ENCODE measurements around the gene LHFPL2.
"Not testable (repeated sequence)": the region's sequence is repeated elsewhere in the genome, so short reads cannot be mapped to it uniquely, and the experiment has no call there.

Gene LHFPL2

GRCh38 chr5:78648359-78649210 lies at the start of gene LHFPL2:
Gene LHFPL2, minus strand, starts transcription at chr5:78648772. Its CDS starts 138,559 bp downstream, at chr5:78510213.
- H3K4me3 ChIP-seq (replicated peaks; ENCODE audit: low read depth, low read length) = peak within 1 kb of the TSS; percentile 96
- DNase-seq (ENCODE audit: low read depth) = peak; percentile 83
- TF ChIP-seq CTCF (IDR thresholded peaks at IDR 0.05; ENCODE audit: low read length, missing control alignments) = no peak

DNA sequence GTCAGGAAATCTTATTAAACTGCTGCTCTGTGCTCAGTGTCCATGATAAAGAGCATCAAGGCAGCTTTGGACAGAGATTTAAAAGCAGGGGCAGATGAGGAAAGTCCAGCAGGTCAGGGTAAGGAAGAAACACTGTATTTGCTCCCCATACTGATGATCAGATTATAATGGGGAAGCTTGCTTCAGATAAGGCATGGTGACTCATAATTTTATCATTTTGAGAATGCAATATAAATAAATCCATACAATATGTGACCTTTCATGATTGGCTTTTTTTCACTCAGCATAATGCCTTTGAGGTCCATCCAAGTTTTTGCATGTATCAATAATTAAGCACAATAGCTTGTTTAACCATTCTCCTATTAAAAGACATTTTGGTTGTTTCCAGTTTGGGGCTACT lies 48.1 kb upstream of the LHFPL2 start:
- TF ChIP-seq CTCF (IDR thresholded peaks at IDR 0.05; ENCODE audit: low read length, missing control alignments) = no peak
- no peak for DNase-seq (ENCODE audit: low read depth)

DNA sequence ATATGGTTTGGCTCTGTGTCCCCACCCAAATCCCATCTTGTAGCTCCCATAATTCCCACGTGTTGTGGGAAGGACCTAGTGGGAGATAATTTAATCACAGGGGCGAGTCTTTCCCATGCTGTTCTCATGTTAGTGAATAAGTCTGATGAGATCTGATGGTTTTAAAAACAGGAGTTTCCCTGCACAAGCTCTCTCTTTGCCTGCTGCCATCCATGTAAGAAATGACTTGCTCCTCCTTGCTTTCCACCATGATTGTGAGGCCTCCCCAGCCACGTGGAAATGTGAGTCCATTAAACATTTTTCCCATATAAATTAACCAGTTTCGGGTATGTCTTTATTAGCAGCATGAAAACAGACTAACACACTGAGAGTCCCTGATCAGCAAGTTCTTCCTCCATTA lies 47.5 kb upstream of the LHFPL2 start:
- DNase-seq (ENCODE audit: low read depth); H3K4me3 ChIP-seq (replicated peaks; ENCODE audit: low read depth, low read length): not testable (repeated sequence)

More for the DNA sequence above, 48.1 kb upstream of the LHFPL2 start:
- no peak overlapping the region for H3K4me3 ChIP-seq (replicated peaks; ENCODE audit: low read depth, low read length)

DNA sequence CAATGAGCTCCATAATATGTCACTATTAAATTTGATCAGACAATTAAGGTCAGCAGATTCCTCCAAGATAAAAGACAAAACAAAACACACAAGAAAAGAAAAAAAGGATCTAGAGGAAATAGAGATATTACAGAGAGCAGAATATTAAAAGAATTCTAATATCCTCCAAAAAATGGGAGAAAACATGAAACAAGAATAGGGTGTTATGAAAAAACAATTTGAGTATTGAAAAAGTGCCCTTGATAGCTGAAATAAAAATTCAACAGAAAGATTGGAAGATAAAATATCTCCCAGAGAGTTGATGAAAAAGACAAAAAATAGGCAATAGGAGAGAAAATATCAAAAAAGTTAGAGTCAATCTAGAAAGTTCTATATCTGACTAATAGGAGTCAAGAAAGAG lies 44.8 kb upstream of the LHFPL2 start:
- TF ChIP-seq CTCF (IDR thresholded peaks at IDR 0.05; ENCODE audit: low read length, missing control alignments) = no peak

DNA sequence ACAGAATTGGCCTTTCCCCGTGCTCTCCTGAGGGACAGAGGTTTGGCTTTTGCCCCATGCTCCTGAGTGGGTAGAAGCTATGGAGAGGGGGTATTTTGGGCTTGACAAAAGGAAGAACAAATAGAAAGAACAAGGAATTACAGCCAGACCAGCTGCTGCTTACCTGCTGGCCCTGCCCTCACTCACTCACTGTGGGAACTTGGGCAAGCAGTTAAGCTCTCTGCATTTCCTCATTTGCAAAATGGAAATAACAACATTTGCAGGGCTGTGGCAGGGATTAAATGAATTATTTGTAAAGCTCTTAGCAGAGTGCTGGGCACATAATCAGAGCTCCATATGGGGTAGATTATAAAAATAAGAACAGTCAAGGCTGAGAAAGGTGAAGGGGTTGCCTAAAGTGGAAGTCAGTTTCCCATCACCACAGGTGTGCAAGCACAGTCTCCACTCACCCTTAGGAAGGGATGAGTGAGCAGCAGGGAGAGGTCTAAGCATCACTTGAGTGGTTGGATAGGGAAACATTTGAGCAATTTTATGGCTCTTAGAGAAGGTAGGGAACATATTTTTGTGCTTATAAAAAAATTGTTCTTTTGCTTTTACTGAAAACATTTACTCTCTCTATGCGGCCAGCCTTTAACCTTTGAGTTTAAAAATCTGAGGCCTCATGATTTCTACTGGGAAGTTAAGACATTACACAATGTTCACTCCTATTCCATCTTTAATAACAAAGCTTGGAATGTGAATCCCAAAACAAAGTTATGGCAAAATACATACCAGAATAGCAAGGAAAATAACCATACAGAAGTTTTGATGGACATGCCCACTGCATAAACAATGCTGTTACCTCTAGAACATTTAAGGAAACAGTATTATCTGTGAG lies 42.8 kb upstream of the LHFPL2 start:
- DNase-seq (ENCODE audit: low read depth) = no peak
- no peak for TF ChIP-seq CTCF (IDR thresholded peaks at IDR 0.05; ENCODE audit: low read length, missing control alignments)
- H3K4me3 ChIP-seq (replicated peaks; ENCODE audit: low read depth, low read length) = no peak overlapping the region

More for the DNA sequence above, 44.8 kb upstream of the LHFPL2 start:
- no peak for DNase-seq (ENCODE audit: low read depth)
- no peak overlapping the region for H3K4me3 ChIP-seq (replicated peaks; ENCODE audit: low read depth, low read length)

- TF ChIP-seq CTCF (IDR thresholded peaks at IDR 0.05; ENCODE audit: low read length, missing control alignments) = no peak
- no peak overlapping the region for H3K4me3 ChIP-seq (replicated peaks; ENCODE audit: low read depth, low read length)
- DNase-seq (ENCODE audit: low read depth) = no peak
Measured at GRCh38 chr5:78690253-78690972, 41.8 kb upstream of the LHFPL2 start.

Data from fibroblast of pulmonary artery (primary cell).